OCI-LY7 (cell line): Measurements from ENCODE around the gene DTHD1. TPM values are rescaled to one million over a fixed set of nuclear protein-coding genes. Genes with fewer than 3 reads are reported as not detected.

Experiments
- BruUV-seq: library from RNA; stranded (reverse); fragments of 400-500 nt; replicated peaks from 2 replicates; lab custom pipeline; 2021; lab: Mats Ljungman, UMichigan
- CTCF ChIA-PET: fragments of 300-600 bp; sonication (Branson Sonifier 250); formaldehyde crosslinking; loops from one replicate; lab custom pipeline; 2022; ENCODE audit warnings: antibody characterized with exemption; ENCODE audit not compliant: unreplicated experiment; lab: Charles Lee
- POLR2A ChIA-PET: fragments of 300-600 bp; sonication (Branson Sonifier 250); formaldehyde crosslinking; loops from one replicate; lab custom pipeline; 2022; ENCODE audit warnings: antibody characterized with exemption; lab: Charles Lee
- DNase-seq: peaks from one replicate; pipeline ENCODE4 v3.0.0-alpha.2; 2015; ENCODE audit warnings: low spot score
- H2AFZ ChIP-seq: fragments of 200-600 bp; sonication (generic), shearing (Covaris generic); 2 replicates; pipeline ENCODE4 v1.6.1; 2014; ENCODE audit warnings: mild to moderate bottlenecking, antibody characterized with exemption, low read length, moderate library complexity
- H3K27ac ChIP-seq: fragments of 200-600 bp; sonication (generic); 2 replicates; pipeline ENCODE4 v1.5.1; 2014; ENCODE audit warnings: mixed run types, low read depth, mild to moderate bottlenecking, moderate library complexity, low read length, inconsistent platforms; ENCODE audit not compliant: poor library complexity, severe bottlenecking
- H3K36me3 ChIP-seq: fragments of 200-600 bp; sonication (generic); 2 replicates; pipeline ENCODE4 v1.6.1; 2014; ENCODE audit warnings: mild to moderate bottlenecking, antibody characterized with exemption, low read length, moderate library complexity, mixed read lengths; ENCODE audit not compliant: insufficient read depth
- H3K4me1 ChIP-seq: fragments of 200-600 bp; sonication (generic); 2 replicates; pipeline ENCODE4 v1.5.1; 2014; ENCODE audit warnings: mild to moderate bottlenecking, low read length; ENCODE audit not compliant: insufficient read depth, poor library complexity, severe bottlenecking
- H3K4me2 ChIP-seq: fragments of 200-600 bp; sonication (generic); 2 replicates; pipeline ENCODE4 v1.6.1; 2014; ENCODE audit warnings: mild to moderate bottlenecking, low read length
- H3K4me3 ChIP-seq: fragments of 200-600 bp; sonication (generic); 2 replicates; pipeline ENCODE4 v1.5.1; 2014; ENCODE audit warnings: mild to moderate bottlenecking, low read depth, low read length; ENCODE audit not compliant: poor library complexity, severe bottlenecking
- H3K79me2 ChIP-seq: fragments of 200-600 bp; sonication (generic); 2 replicates; pipeline ENCODE4 v1.6.1; 2016; ENCODE audit warnings: low read depth, mild to moderate bottlenecking, low read length, moderate library complexity, mixed read lengths; ENCODE audit not compliant: insufficient read depth
- H3K9me2 ChIP-seq: fragments of 200-600 bp; sonication (generic); 2 replicates; pipeline ENCODE4 v1.6.1; 2016; ENCODE audit warnings: mild to moderate bottlenecking, low read length, mixed read lengths; ENCODE audit not compliant: insufficient read depth
- H3K9me3 ChIP-seq: fragments of 200-600 bp; sonication (generic); 2 replicates; pipeline ENCODE4 v1.6.1; 2014; ENCODE audit warnings: mild to moderate bottlenecking, mixed run types, low read length, mixed read lengths
- H4K20me1 ChIP-seq: fragments of 200-600 bp; sonication (generic); 2 replicates; pipeline ENCODE4 v1.6.1; 2014; ENCODE audit warnings: mild to moderate bottlenecking, antibody characterized with exemption, low read length, moderate library complexity, mixed read lengths; ENCODE audit not compliant: insufficient read depth
- EZH2phosphoT487 ChIP-seq: fragments of 200-600 bp; sonication (generic); IDR thresholded peaks from 2 replicates; pipeline ENCODE4 v1.6.1; 2018; ENCODE audit warnings: low read depth, borderline replicate concordance, mild to moderate bottlenecking, mixed run types, antibody characterized with exemption, low read length, moderate library complexity, mixed read lengths
- intact Hi-C: fragments of 100-400 bp; cut with micrococcal nuclease; formaldehyde crosslinking; loops from one replicate; pipeline ENCODE4 v1.10.0; 2022; ENCODE audit not compliant: unreplicated experiment
- total RNA-seq, 2 experiments: library from RNA; depleted of rRNA in 1 of 2; stranded (reverse); fragments of >200 nt in 1 of 2; shearing (Covaris generic) in 1 of 2; gene quantifications; 2 replicates each; pipeline ENCODE4 v1.2.3, GENCODE V29; 2014 to 2022
- TF ChIP-seq, protein P1 (sequence below): fragments of 200-600 bp; sonication (generic); conservative IDR thresholded peaks from 2 replicates; pipeline ENCODE4 v1.5.1; 2014; ENCODE audit warnings: mild to moderate bottlenecking, antibody characterized with exemption, low read length, moderate library complexity, mixed read lengths

The DTHD1 gene
- total RNA-seq, 2 experiments from 2014 or later, result not detected

DNA sequence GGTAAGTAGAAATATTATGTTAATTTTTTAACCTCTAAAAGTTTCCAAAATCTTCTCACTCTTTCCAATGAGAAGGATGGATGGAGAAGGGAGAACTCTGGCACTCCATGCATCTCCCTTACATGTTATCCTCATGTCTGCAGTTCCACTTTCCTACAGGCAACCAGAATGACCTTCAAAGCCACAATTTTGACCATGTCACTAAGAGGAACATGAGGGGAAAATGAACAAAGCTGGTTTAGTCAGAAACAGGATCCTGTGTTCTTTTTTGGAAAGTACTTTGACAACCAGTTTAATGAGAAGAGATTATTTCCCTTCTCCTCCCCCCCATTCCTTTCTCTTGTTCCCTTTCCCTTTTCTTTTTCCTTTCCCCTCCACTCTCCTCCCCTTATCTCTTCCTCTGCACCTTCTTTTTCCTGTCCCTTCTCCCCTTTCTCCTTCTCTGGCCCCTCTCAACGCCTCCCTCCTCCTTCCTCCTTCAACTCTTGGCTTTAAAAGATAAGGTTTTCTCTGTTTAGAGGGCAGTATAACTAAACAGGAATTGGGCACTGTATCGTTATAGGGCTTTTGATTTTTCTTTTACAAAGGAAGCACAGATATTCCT is 42.5 kb downstream of the DTHD1 start:
- H3K4me2 ChIP-seq, result no peak overlapping the region
- no peaks in the 10 kb centered on the region for H4K20me1 ChIP-seq
- CTCF ChIA-PET, result no interaction called here
- H3K27ac ChIP-seq, result no peak overlapping the region
- H3K36me3 ChIP-seq, result no peaks in the 10 kb centered on the region
- no peaks in the 10 kb centered on the region for H3K9me3 ChIP-seq
- BruUV-seq, result no TSS peak
- POLR2A ChIA-PET, result interaction anchor here (1.3 kb wide), 1 partner anchor 10 kb away, joined by 5 read pairs; no protein-coding TSS in a partner anchor
- H3K4me1 ChIP-seq, result no peaks in the 10 kb centered on the region
- intact Hi-C loops, result no loop called here
- TF ChIP-seq EZH2phosphoT487, result no peak
- TF ChIP-seq, protein P1, sequence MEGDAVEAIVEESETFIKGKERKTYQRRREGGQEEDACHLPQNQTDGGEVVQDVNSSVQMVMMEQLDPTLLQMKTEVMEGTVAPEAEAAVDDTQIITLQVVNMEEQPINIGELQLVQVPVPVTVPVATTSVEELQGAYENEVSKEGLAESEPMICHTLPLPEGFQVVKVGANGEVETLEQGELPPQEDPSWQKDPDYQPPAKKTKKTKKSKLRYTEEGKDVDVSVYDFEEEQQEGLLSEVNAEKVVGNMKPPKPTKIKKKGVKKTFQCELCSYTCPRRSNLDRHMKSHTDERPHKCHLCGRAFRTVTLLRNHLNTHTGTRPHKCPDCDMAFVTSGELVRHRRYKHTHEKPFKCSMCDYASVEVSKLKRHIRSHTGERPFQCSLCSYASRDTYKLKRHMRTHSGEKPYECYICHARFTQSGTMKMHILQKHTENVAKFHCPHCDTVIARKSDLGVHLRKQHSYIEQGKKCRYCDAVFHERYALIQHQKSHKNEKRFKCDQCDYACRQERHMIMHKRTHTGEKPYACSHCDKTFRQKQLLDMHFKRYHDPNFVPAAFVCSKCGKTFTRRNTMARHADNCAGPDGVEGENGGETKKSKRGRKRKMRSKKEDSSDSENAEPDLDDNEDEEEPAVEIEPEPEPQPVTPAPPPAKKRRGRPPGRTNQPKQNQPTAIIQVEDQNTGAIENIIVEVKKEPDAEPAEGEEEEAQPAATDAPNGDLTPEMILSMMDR, result no peak
- H3K4me3 ChIP-seq, result no peak overlapping the region
- no peaks in the 10 kb centered on the region for H3K79me2 ChIP-seq
- no peak for DNase-seq
- H2AFZ ChIP-seq, result no peak overlapping the region
- no peaks in the 10 kb centered on the region for H3K9me2 ChIP-seq

DNA sequence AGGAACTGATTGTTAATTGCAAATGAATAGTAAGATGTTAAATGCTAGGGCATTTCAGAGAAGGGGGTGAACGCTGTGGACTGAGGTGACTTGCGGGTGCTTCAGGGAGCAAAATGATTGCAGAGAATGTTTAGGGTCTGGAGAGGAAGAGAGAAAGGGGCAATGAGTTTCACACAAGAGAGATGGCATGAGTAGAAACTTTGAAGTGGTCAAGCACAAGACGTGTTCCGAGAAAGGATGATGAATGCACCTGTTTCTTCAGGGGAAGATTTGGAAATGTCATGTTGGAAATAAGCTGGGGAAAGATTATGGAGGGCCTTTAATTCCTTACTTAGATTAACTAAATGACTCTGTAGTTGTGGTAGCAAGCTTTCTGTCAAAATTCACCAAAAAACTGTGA is 43.4 kb downstream of the DTHD1 start:
- H2AFZ ChIP-seq, result no peak overlapping the region; the same call in 1 of the 2 replicates
- POLR2A ChIA-PET, result interaction anchor here (1.2 to 1.3 kb wide), 2 partner anchors 10 to 71 kb away, joined by 3 to 5 read pairs; no protein-coding TSS in a partner anchor

More for the DNA sequence above, 43.4 kb downstream of the DTHD1 start:
- no peaks in the 10 kb centered on the region for H3K36me3 ChIP-seq
- no peaks in the 10 kb centered on the region for H3K9me3 ChIP-seq
- H4K20me1 ChIP-seq, result no peaks in the 10 kb centered on the region
- H3K4me1 ChIP-seq, result no peaks in the 10 kb centered on the region
- no peak overlapping the region for H3K4me3 ChIP-seq
- no peak overlapping the region for H3K4me2 ChIP-seq
- no peak overlapping the region for H3K27ac ChIP-seq
- BruUV-seq, result no TSS peak
- CTCF ChIA-PET, result no interaction called here
- no peaks in the 10 kb centered on the region for H3K79me2 ChIP-seq
- TF ChIP-seq EZH2phosphoT487, result no peak
- TF ChIP-seq, protein P1, result no peak
- H3K9me2 ChIP-seq, result no peaks in the 10 kb centered on the region
- no peak for DNase-seq
- intact Hi-C loops, result no loop called here
